ENCODE results near the gene GMPR2.
A peak's percentile ranks its signal among the peaks of the same experiment; 100 is the strongest.
"Not testable (repeated sequence)": the region's sequence is repeated elsewhere in the genome, so short reads cannot be mapped to it uniquely, and the experiment has no call there.

The GMPR2 gene

GRCh38 chr14:24238527-24239037 lies 5.9 kb downstream of the GMPR2 start:
- DNase-seq: no peak
- Histone ChIP-seq H3K27me3 (no peaks in the 10 kb centered on the region), H3K9me3 (no peaks in the 10 kb centered on the region), H3K4me1 (no peaks in the 10 kb centered on the region; the same call in 1 of the 2 replicates), H3K4me3 (ENCODE audit: low read depth, low read length) (no peak overlapping the region), H3K36me3 (peaks cover 38% of the 10 kb centered on the region)
- no peak for TF ChIP-seq CTCF (IDR thresholded peaks at IDR 0.05; ENCODE audit: low read depth, low read length)

DNA sequence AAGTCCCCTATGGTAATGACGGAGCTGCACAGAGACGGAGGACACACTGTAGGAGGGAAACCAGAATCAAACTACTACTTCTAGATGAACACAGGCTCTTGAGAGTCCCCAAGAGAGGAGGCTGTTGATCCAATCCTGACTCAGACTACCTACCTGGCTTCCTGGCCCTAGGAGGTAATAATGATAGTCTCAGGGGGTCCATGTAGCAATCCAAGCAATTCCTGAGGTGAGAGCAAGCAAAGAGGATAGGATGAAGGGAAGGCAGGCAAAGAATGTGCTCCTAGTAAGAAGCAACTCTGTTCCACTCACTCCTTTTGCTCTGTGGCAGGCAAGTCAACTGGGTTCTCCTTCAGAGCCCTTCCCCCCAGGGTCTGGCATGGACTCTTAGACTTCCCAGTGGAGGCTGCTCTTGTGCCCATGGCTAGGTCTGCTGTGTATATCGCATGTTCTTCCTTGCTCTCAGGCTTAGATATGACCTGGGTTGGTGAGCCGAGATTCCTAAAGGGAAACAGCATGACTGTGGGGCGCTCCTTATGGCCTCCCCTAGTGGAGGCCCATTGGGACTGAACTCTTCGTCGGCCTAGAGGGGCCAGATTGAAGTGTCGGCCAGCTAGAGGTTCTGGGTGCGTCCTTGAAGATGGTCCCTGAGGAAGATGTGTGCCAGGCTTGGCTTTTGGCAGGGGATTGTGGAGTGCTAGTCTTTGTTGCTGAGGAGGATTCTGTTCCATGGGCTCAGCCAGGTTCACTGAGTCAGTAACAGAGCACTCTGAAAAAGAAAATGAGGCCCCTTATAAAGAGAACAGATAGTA lies 7.6 kb downstream of the GMPR2 start:
- H3K36me3 ChIP-seq: peaks cover 38% of the 10 kb centered on the region
- H3K4me1 ChIP-seq: no peaks in the 10 kb centered on the region
- H3K9me3 ChIP-seq: no peaks in the 10 kb centered on the region
- H3K27me3 ChIP-seq: no peaks in the 10 kb centered on the region
- H3K4me3 ChIP-seq (ENCODE audit: low read depth, low read length): no peak overlapping the region
- DNase-seq: no peak
- TF ChIP-seq CTCF (IDR thresholded peaks at IDR 0.05; ENCODE audit: low read depth, low read length): no peak

GRCh38 chr14:24241829-24242443 lies 9.2 kb downstream of the GMPR2 start:
- Histone ChIP-seq H3K9me3 (no peaks in the 10 kb centered on the region), H3K27me3 (no peaks in the 10 kb centered on the region), H3K4me3 (ENCODE audit: low read depth, low read length) (peak overlapping the region; percentile 68), H3K36me3 (peaks cover 25% of the 10 kb centered on the region), H3K4me1 (no peaks in the 10 kb centered on the region)
- TF ChIP-seq CTCF (IDR thresholded peaks at IDR 0.05; ENCODE audit: low read depth, low read length): peak; percentile 65
- DNase-seq: peak; percentile 97

- H3K27me3 ChIP-seq: no peaks in the 10 kb centered on the region
- no peak for DNase-seq
- no peaks in the 10 kb centered on the region for H3K4me1 ChIP-seq
- H3K4me3 ChIP-seq (ENCODE audit: low read depth, low read length): peak overlapping the region; percentile 68
- peaks cover 21% of the 10 kb centered on the region for H3K36me3 ChIP-seq
- H3K9me3 ChIP-seq: no peaks in the 10 kb centered on the region
- TF ChIP-seq CTCF (IDR thresholded peaks at IDR 0.05; ENCODE audit: low read depth, low read length): no peak
These were observed 10.7 kb downstream of the GMPR2 start for GRCh38 chr14:24243336-24243836.

DNA sequence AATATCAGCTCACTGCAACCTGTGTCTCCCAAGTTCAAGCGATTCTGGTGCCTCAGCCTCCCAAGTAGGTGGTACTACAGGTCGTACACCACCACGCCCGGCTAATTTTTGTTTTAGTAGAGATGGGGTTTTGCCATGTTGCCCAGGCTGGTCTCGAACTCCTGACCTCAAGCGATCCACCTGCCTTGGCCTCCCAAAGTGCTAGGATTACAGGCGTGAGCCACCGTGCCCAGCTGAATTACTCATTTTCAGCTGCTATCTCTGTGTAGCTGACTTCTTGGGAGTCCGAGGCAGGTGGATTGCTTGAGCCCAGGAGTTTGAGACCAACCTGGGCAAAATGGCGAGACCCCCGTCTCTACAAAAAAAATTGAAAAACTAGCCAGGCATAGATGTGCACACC lies 12.6 kb downstream of the GMPR2 start:
- H3K36me3 ChIP-seq; H3K9me3 ChIP-seq; H3K4me3 ChIP-seq (ENCODE audit: low read depth, low read length); H3K4me1 ChIP-seq; DNase-seq; H3K27me3 ChIP-seq: not testable (repeated sequence)

GRCh38 chr14:24246765-24247212 lies 14.1 kb downstream of the GMPR2 start:
- no peak for TF ChIP-seq CTCF (IDR thresholded peaks at IDR 0.05; ENCODE audit: low read depth, low read length)
- Histone ChIP-seq H3K36me3 (no peaks in the 10 kb centered on the region), H3K27me3 (no peaks in the 10 kb centered on the region), H3K4me1 (no peaks in the 10 kb centered on the region), H3K9me3 (no peaks in the 10 kb centered on the region), H3K4me3 (ENCODE audit: low read depth, low read length) (no peak overlapping the region)
- DNase-seq: no peak
